Measurements from ENCODE around the gene PARL. TPM values are rescaled to one million over a fixed set of nuclear protein-coding genes. Genes with fewer than 3 reads are reported as not detected.

The PARL gene
- total RNA-seq, 1 experiment from 2014 or later, result 91.3 TPM

- TF ChIP-seq CTCF (IDR thresholded peaks at IDR 0.05; ENCODE audit: insufficient read depth in 1 of 2, low read depth in 1 of 2, low read length in 1 of 2, severe bottlenecking in 1 of 2, unreplicated experiment in 1 of 2), result no peak
- POLR2A ChIA-PET, result no interaction called here
- H3K9me3 ChIP-seq, result no peaks in the 10 kb centered on the region
- H3K36me3 Mint-ChIP-seq (ENCODE audit: insufficient read depth, unreplicated experiment), result peaks cover 1% of the 10 kb centered on the region
- CTCF ChIA-PET, result no interaction called here
- H3K4me3 Mint-ChIP-seq (ENCODE audit: unreplicated experiment), result no peak overlapping the region
- H3K4me3 ChIP-seq (ENCODE audit: low read depth, low read length), result no peak overlapping the region
- peaks cover 14% of the 10 kb centered on the region for H3K4me1 ChIP-seq
- no TSS peak for BruUV-seq (replicated peaks)
- H3K9me3 Mint-ChIP-seq (ENCODE audit: unreplicated experiment), result no peaks in the 10 kb centered on the region
- intact Hi-C loops (cut with micrococcal nuclease; ENCODE audit: unreplicated experiment), result no loop called here
- H3K27ac Mint-ChIP-seq (ENCODE audit: unreplicated experiment), result no peak overlapping the region
- no peak for DNase-seq
- H3K27me3 ChIP-seq (replicated peaks; ENCODE audit: control insufficient read depth, insufficient read depth, low read length), result no peaks in the 10 kb centered on the region
- H3K27me3 Mint-ChIP-seq (ENCODE audit: insufficient read depth, unreplicated experiment), result no peaks in the 10 kb centered on the region
- H3K4me1 Mint-ChIP-seq (ENCODE audit: low read depth, unreplicated experiment), result peaks cover 13% of the 10 kb centered on the region
- H3K36me3 ChIP-seq (ENCODE audit: control insufficient read depth, insufficient read depth, low read length), result no peaks in the 10 kb centered on the region
Observed at GRCh38 chr3:183914856-183915255, 30.2 kb upstream of the PARL start.

- no peaks in the 10 kb centered on the region for H3K36me3 Mint-ChIP-seq (ENCODE audit: insufficient read depth, unreplicated experiment)
- intact Hi-C loops (cut with micrococcal nuclease; ENCODE audit: unreplicated experiment), result no loop called here
- H3K9me3 ChIP-seq, result no peaks in the 10 kb centered on the region
- H3K27me3 ChIP-seq (replicated peaks; ENCODE audit: control insufficient read depth, insufficient read depth, low read length), result no peaks in the 10 kb centered on the region
- no peak overlapping the region for H3K4me3 ChIP-seq (ENCODE audit: low read depth, low read length)
- H3K36me3 ChIP-seq (ENCODE audit: control insufficient read depth, insufficient read depth, low read length), result no peaks in the 10 kb centered on the region
- no TSS peak for BruUV-seq (replicated peaks)
- H3K4me3 Mint-ChIP-seq (ENCODE audit: unreplicated experiment), result no peak overlapping the region
- ChIA-PET POLR2A (no interaction called here), CTCF (no interaction called here)
- H3K9me3 Mint-ChIP-seq (ENCODE audit: unreplicated experiment), result no peaks in the 10 kb centered on the region
- H3K27ac Mint-ChIP-seq (ENCODE audit: unreplicated experiment), result no peak overlapping the region
- no peak for TF ChIP-seq CTCF (IDR thresholded peaks at IDR 0.05; ENCODE audit: insufficient read depth in 1 of 2, low read depth in 1 of 2, low read length in 1 of 2, severe bottlenecking in 1 of 2, unreplicated experiment in 1 of 2)
- H3K27me3 Mint-ChIP-seq (ENCODE audit: insufficient read depth, unreplicated experiment), result no peaks in the 10 kb centered on the region
- peaks cover 13% of the 10 kb centered on the region for H3K4me1 Mint-ChIP-seq (ENCODE audit: low read depth, unreplicated experiment)
- H3K4me1 ChIP-seq, result peaks cover 14% of the 10 kb centered on the region
- DNase-seq, result no peak
Observed at GRCh38 chr3:183913580-183913920, 28.9 kb upstream of the PARL start.

GRCh38 chr3:183912895-183913579 is 28.4 kb upstream of the PARL start:
- Mint-ChIP-seq H3K9me3 (ENCODE audit: unreplicated experiment) (no peaks in the 10 kb centered on the region), H3K4me3 (ENCODE audit: unreplicated experiment) (no peak overlapping the region), H3K27ac (ENCODE audit: unreplicated experiment) (no peak overlapping the region), H3K27me3 (ENCODE audit: insufficient read depth, unreplicated experiment) (no peaks in the 10 kb centered on the region), H3K4me1 (ENCODE audit: low read depth, unreplicated experiment) (peaks cover 13% of the 10 kb centered on the region), H3K36me3 (ENCODE audit: insufficient read depth, unreplicated experiment) (no peaks in the 10 kb centered on the region)
- CTCF ChIA-PET, result no interaction called here
- Histone ChIP-seq H3K36me3 (ENCODE audit: control insufficient read depth, insufficient read depth, low read length) (no peaks in the 10 kb centered on the region), H3K9me3 (no peaks in the 10 kb centered on the region), H3K4me1 (peaks cover 14% of the 10 kb centered on the region), H3K4me3 (ENCODE audit: low read depth, low read length) (no peak overlapping the region), H3K27me3 (replicated peaks; ENCODE audit: control insufficient read depth, insufficient read depth, low read length) (no peaks in the 10 kb centered on the region)
- TF ChIP-seq CTCF (IDR thresholded peaks at IDR 0.05; ENCODE audit: insufficient read depth in 1 of 2, low read depth in 1 of 2, low read length in 1 of 2, severe bottlenecking in 1 of 2, unreplicated experiment in 1 of 2), result no peak
- no TSS peak for BruUV-seq (replicated peaks)
- intact Hi-C loops (cut with micrococcal nuclease; ENCODE audit: unreplicated experiment), result no loop called here
- POLR2A ChIA-PET, result no interaction called here
- DNase-seq, result peak in 1 of 2 experiments; percentile 44
